MCF 10A (cell line): ENCODE results near the gene DNAH17. TPM values are rescaled to one million over a fixed set of nuclear protein-coding genes. Genes with fewer than 3 reads are reported as not detected.

ENCODE experiments used
- BruUV-seq: library from RNA; stranded (reverse); fragments of 400-500 nt; replicated peaks from 2 replicates; lab custom pipeline; 2021; lab: Mats Ljungman, UMichigan
- CTCF ChIA-PET: fragments of 300-600 bp; sonication (Branson Sonifier 250); formaldehyde crosslinking; extraction: SDS; loops from one replicate; lab custom pipeline; 2021; ENCODE audit warnings: antibody characterized with exemption, inconsistent platforms; lab: Yijun Ruan, JAX
- POLR2A ChIA-PET: fragments of 300-600, 350-650 bp; sonication (Branson Sonifier 250); formaldehyde crosslinking; extraction: SDS; loops from one replicate; lab custom pipeline; 2020; ENCODE audit warnings: antibody characterized with exemption, inconsistent platforms; lab: Yijun Ruan, JAX
- DNase-seq: peaks from one replicate; pipeline ENCODE4 v3.0.0-alpha.2; 2018; ENCODE audit not compliant: unreplicated experiment
- H3K27ac Mint-ChIP-seq: one replicate; pipeline ENCODE4 v1.8.0; 2022; ENCODE audit warnings: mild to moderate bottlenecking, low read depth, mixed read lengths; ENCODE audit not compliant: unreplicated experiment
- H3K27me3 Mint-ChIP-seq: one replicate; pipeline ENCODE4 v1.8.0; 2022; ENCODE audit warnings: mixed read lengths; ENCODE audit not compliant: insufficient read depth, unreplicated experiment
- H3K36me3 Mint-ChIP-seq: one replicate; pipeline ENCODE4 v1.8.0; 2022; ENCODE audit warnings: mild to moderate bottlenecking, moderate library complexity, mixed read lengths; ENCODE audit not compliant: insufficient read depth, unreplicated experiment
- H3K4me1 Mint-ChIP-seq: one replicate; pipeline ENCODE4 v1.8.0; 2022; ENCODE audit warnings: mixed read lengths; ENCODE audit not compliant: insufficient read depth, unreplicated experiment
- H3K4me3 Mint-ChIP-seq: one replicate; pipeline ENCODE4 v1.8.0; 2022; ENCODE audit warnings: mild to moderate bottlenecking, moderate library complexity, mixed read lengths; ENCODE audit not compliant: unreplicated experiment
- H3K9me3 Mint-ChIP-seq: one replicate; pipeline ENCODE4 v1.8.0; 2022; ENCODE audit warnings: mixed read lengths; ENCODE audit not compliant: unreplicated experiment
- intact Hi-C: fragments of 100-400 bp; cut with micrococcal nuclease; formaldehyde crosslinking; loops from 2 replicates; pipeline ENCODE4 v1.14.1; 2022
- total RNA-seq: library from RNA; stranded (reverse); gene quantifications from 2 replicates; pipeline ENCODE4 v1.2.3, GENCODE V29; 2022
- TF ChIP-seq, protein P1 (sequence below): fragments of 200-600 bp; IDR thresholded peaks from one replicate; pipeline ENCODE4 v1.8.0; 2022; ENCODE audit warnings: antibody characterized with exemption, mild to moderate bottlenecking; ENCODE audit not compliant: unreplicated experiment

The DNAH17 gene
- total RNA-seq, 1 experiment from 2014 or later, result not detected

DNA sequence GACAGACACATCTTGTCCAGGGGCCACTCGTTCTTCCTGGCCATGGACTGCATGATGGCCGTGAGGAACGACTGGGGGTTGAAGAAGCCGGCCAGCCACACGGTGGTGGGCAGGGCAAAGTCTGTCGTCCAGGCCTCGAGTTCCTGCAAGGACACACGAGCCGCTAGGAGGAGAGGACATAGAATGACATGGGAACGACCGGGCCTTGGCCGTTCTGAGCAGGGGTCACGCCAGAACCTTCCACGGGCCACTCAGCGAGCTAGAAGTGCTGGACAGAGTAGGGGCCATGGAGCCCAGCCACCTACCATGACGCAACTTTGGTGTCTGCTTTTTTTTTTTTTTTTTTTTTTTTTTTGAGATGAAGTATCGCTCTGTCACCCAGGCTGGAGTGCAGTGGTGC lies 151.8 kb downstream of the DNAH17 start:
- DNase-seq, result no peak
- ChIA-PET CTCF (interaction anchor here (0.7 to 7.2 kb wide), 4 partner anchors 64 to 174 kb away, joined by 4 to 54 read pairs (median 22); partner anchors contain the start of gene SOCS3), POLR2A (interaction anchor here (1.9 kb wide), 1 partner anchor 12 kb away, joined by 4 read pairs; no protein-coding TSS in a partner anchor)
- H3K36me3 Mint-ChIP-seq, result peaks cover 70% of the 10 kb centered on the region
- no TSS peak for BruUV-seq
- no peak overlapping the region for H3K4me3 Mint-ChIP-seq
- H3K27ac Mint-ChIP-seq, result no peak overlapping the region
- no peaks in the 10 kb centered on the region for H3K9me3 Mint-ChIP-seq
- peaks cover 7% of the 10 kb centered on the region for H3K4me1 Mint-ChIP-seq
- intact Hi-C loops, result no loop called here
- no peaks in the 10 kb centered on the region for H3K27me3 Mint-ChIP-seq
- TF ChIP-seq, protein P1, sequence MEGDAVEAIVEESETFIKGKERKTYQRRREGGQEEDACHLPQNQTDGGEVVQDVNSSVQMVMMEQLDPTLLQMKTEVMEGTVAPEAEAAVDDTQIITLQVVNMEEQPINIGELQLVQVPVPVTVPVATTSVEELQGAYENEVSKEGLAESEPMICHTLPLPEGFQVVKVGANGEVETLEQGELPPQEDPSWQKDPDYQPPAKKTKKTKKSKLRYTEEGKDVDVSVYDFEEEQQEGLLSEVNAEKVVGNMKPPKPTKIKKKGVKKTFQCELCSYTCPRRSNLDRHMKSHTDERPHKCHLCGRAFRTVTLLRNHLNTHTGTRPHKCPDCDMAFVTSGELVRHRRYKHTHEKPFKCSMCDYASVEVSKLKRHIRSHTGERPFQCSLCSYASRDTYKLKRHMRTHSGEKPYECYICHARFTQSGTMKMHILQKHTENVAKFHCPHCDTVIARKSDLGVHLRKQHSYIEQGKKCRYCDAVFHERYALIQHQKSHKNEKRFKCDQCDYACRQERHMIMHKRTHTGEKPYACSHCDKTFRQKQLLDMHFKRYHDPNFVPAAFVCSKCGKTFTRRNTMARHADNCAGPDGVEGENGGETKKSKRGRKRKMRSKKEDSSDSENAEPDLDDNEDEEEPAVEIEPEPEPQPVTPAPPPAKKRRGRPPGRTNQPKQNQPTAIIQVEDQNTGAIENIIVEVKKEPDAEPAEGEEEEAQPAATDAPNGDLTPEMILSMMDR, result no peak

GRCh38 chr17:78423961-78424675 lies 153.1 kb downstream of the DNAH17 start:
- no TSS peak for BruUV-seq
- TF ChIP-seq, protein P1, result no peak
- POLR2A ChIA-PET, result interaction anchor here (1.0 to 1.9 kb wide), 2 partner anchors 13 to 146 kb away, joined by 3 to 4 read pairs; no protein-coding TSS in a partner anchor
- DNase-seq, result no peak
- H3K36me3 Mint-ChIP-seq, result peaks cover 59% of the 10 kb centered on the region
- H3K27me3 Mint-ChIP-seq, result no peaks in the 10 kb centered on the region
- intact Hi-C loops, result no loop called here
- CTCF ChIA-PET, result interaction anchor here (0.5 to 7.2 kb wide), 10 partner anchors 12 to 173 kb away, joined by 3 to 54 read pairs (median 6); partner anchors contain the start of gene SOCS3
- H3K4me3 Mint-ChIP-seq, result no peak overlapping the region
- peaks cover 7% of the 10 kb centered on the region for H3K4me1 Mint-ChIP-seq
- H3K9me3 Mint-ChIP-seq, result no peaks in the 10 kb centered on the region
- H3K27ac Mint-ChIP-seq, result no peak overlapping the region

- Mint-ChIP-seq H3K4me1 (peaks cover 7% of the 10 kb centered on the region), H3K9me3 (no peaks in the 10 kb centered on the region), H3K27ac (peak overlapping the region; percentile 68), H3K36me3 (peaks cover 48% of the 10 kb centered on the region), H3K4me3 (no peak overlapping the region), H3K27me3 (no peaks in the 10 kb centered on the region)
- BruUV-seq, result no TSS peak
- intact Hi-C loops, result loop anchor here (1.0 kb wide), 3 partner anchors 63 to 172 kb away; partner anchors contain the start of gene SOCS3
- CTCF ChIA-PET, result interaction anchor here (0.6 to 7.2 kb wide), 26 partner anchors 9 to 346 kb away, joined by 3 to 54 read pairs (median 5); partner anchors contain the start of genes C17orf99 and SOCS3
- DNase-seq, result no peak
- POLR2A ChIA-PET, result interaction anchor here (0.6 to 3.0 kb wide), 9 partner anchors 23 to 172 kb away, joined by 3 to 21 read pairs (median 5); no protein-coding TSS in a partner anchor
- TF ChIP-seq, protein P1, result no peak
Measured at GRCh38 chr17:78422872-78423588, 154.2 kb downstream of the DNAH17 start.
